Activated T-cell treated with anti-CD3 and anti-CD28 coated beads for 4 hours (primary cell): ENCODE results near the gene TIFAB.

Experiments used
- DNase-seq: peaks from one replicate; pipeline ENCODE4 v3.0.0-alpha.2; 2020

TIFAB gene

GRCh38 chr5:135440916-135441315 lies 11.2 kb downstream of the TIFAB start:
- DNase-seq: no peak

- DNase-seq: no peak
These were observed 12.6 kb downstream of the TIFAB start for GRCh38 chr5:135439231-135440205.

GRCh38 chr5:135438636-135439221 lies 13.4 kb downstream of the TIFAB start:
- no peak for DNase-seq

- DNase-seq: no peak
These were observed 14.2 kb downstream of the TIFAB start for GRCh38 chr5:135437796-135438560.

- no peak for DNase-seq
These were observed 14.7 kb downstream of the TIFAB start for GRCh38 chr5:135437422-135437795.

DNA sequence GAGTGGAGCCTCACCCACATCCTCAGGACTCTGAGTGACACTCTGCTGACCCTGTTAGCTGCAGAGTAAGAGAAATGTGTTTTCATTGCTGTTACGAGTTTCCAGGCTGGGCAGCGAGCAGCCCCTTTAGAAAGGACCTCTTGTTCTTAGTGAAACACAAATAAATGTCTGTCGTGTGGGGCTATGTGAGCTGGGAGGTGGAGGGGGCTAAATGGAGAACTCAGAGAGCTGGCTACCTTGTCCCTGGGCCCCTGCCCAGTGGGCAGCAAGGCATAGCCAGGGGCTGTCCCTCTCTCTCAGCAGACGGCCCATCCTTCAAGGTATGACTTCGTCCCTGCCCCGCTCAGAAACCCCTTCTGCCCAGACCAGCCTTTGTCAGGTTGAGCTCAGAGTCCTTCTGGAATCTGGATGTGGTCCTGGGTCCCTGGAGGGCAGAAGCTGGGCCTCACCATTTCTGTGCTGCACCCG lies 15.2 kb downstream of the TIFAB start:
- no peak for DNase-seq

DNA sequence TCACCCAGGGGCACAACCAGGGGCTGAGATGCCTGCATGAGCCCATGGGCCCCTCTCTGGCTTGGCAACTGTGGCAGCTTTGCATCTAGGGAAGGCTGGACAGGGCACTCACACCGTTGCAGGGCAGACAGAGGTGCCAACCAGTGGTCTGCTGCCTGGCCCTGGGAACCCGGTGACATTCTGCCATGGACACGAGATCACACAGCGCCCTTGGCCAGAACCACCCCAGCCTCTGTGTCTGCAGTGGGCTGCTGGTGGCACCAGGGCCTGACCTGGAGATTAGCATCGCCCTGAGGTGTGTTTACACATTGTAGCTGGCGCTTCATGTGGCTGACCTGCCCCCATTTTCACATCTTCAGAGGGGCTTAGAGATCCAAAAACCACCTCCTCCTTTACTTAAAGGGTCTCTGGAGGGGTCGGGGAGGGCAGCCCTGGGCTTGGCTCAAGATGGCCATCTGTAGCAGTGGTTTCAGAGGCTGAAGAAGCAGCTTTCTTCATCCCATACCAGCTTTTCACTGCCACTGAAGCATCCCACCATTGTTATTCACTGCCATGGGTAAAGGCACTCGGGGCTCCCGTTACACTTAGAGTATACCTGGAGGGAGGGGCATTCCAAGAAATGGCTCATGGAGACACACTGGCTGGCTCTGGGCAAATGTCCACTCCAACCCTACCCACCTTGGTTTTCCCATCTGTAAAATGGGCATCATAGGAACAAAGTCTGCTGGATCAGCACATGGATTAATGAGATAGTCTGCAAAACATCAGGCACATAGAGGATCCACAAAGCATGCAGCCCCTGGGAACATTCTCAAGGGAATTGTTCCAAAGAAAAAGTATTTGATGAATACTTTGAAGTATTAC lies 16.5 kb downstream of the TIFAB start:
- no peak for DNase-seq

GRCh38 chr5:135434591-135435466 lies 17.3 kb downstream of the TIFAB start:
- no peak for DNase-seq

- DNase-seq: no peak
These were observed 18.3 kb downstream of the TIFAB start for GRCh38 chr5:135433681-135434426.

DNA sequence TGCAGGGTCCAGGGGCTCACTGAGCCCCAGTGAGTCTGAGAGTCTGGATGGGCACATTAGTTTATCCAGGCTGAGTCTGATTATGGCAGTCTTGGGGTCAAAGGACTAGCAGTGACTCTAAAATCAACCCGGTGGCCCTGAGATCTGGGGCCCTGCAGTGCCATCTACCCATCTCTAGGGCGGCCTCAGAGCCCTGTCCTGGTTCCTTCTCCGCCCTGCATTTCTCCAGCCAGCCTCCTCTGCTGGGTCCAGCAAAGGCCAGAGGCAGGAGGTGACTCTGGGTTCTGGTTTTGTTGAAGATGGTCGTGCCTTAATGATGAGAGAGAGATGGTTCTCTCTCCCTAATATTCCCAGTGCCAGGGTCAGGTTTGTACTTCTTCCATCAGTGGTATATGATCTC lies 20.0 kb downstream of the TIFAB start:
- DNase-seq: no peak

GRCh38 chr5:135430135-135430437 lies 22.1 kb downstream of the TIFAB start:
- DNase-seq: no peak

- DNase-seq: no peak
These were observed 22.6 kb downstream of the TIFAB start for GRCh38 chr5:135429301-135430134.

DNA sequence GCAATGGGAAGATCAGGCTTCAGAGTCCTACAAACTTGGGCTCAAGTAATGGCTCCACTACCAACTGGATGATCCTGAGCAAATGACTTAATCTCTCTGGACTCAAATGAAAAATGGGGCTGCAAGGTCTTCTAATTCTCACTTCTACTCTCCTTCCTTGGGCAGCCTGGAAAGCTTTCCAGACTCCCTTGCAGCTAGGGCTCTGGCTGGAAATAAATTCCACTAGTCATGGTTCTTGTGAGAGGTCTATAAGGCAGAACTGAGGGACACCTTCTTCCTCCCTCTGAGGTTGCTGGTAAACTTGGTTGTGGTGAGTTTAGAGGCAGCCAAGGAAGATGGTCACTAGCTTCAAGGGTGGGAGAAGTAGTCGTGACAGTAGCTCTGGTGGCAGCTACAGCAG lies 23.6 kb downstream of the TIFAB start:
- DNase-seq: no peak

- peak; percentile 7 for DNase-seq
These were observed 25.8 kb downstream of the TIFAB start for GRCh38 chr5:135426102-135427082.

DNA sequence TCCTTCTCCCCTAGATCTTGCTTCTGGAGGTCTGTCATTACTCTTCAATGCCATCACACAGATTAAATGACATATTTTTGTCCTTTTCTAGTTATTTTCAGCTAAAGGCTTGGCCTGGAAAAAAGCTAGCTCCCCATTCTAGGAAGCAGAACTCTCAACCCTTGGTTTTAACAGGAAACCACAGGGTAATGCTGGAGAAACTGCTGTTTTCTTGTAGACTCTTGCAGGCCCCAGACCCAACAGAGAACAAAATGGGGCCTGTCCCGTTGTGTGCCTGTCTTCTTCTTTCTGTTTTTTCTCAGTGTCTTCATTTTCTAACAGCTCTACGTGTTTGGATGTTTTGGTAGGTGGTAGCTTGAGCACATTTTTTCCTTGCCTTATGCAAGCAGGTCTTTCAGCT lies 26.5 kb downstream of the TIFAB start:
- no peak for DNase-seq

GRCh38 chr5:135423846-135424168 lies 28.3 kb downstream of the TIFAB start:
- no peak for DNase-seq

DNA sequence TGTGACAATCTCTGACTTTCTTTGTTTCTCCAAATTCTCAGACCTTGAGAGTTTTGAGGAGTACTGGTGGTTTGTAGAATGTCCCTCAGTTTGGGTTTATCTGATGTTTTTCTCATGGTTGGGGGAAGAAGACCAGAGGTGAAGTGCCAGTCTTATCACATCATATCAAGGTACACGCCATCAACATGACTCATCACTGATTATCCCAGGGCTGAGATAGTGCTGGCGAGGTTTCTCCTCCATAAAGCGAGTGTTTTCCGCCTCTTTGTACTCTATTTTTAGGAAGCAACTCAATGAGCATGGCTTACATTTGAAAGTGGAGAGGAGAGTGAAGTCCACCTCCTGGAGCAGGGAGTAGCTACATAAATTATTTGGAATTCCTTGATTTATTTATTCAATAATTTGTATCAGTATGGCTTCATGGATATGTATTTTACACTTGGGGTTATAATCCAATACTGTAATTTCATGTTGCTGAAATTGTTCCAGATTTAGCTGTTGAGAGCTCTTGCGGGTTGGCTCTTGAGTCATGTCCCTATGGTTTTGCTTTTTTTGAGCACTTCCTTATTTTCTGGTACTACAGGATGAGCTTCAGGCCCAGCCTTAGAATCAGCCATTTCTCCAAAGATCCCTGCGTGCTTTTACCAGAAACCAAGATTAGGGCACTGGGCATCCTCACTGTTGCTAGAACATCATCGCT lies 28.9 kb downstream of the TIFAB start:
- no peak for DNase-seq

- DNase-seq: no peak
These were observed 29.7 kb downstream of the TIFAB start for GRCh38 chr5:135422419-135422818.
